GM10847 (cell line): ENCODE measurements around the gene RAB27B.

Source experiments
- POLR2A ChIP-seq: IDR thresholded peaks from 2 replicates; pipeline ENCODE4 v1.6.1; 2011; ENCODE audit not compliant: insufficient read length; ENCODE audit errors: extremely low read depth

RAB27B gene

GRCh38 chr18:54910161-54910919 lies 82.1 kb downstream of the RAB27B start:
- no peak for TF ChIP-seq POLR2A

- no peak for TF ChIP-seq POLR2A
These were observed 83.3 kb downstream of the RAB27B start for GRCh38 chr18:54911551-54911950.

- no peak for TF ChIP-seq POLR2A
These were observed 86.5 kb downstream of the RAB27B start for GRCh38 chr18:54914816-54915215.

- no peak for TF ChIP-seq POLR2A
These were observed 88.2 kb downstream of the RAB27B start for GRCh38 chr18:54916507-54916906.

GRCh38 chr18:54918060-54918459 lies 89.8 kb downstream of the RAB27B start:
- TF ChIP-seq POLR2A = no peak

GRCh38 chr18:54919412-54919811 lies 91.1 kb downstream of the RAB27B start:
- no peak for TF ChIP-seq POLR2A

GRCh38 chr18:54923339-54923956 lies 95.2 kb downstream of the RAB27B start:
- no peak for TF ChIP-seq POLR2A

GRCh38 chr18:54924948-54925347 lies 96.7 kb downstream of the RAB27B start:
- no peak for TF ChIP-seq POLR2A

GRCh38 chr18:54926593-54927325 lies 98.5 kb downstream of the RAB27B start:
- TF ChIP-seq POLR2A = no peak

GRCh38 chr18:54928236-54928635 lies 100.0 kb downstream of the RAB27B start:
- TF ChIP-seq POLR2A = no peak

- no peak for TF ChIP-seq POLR2A
These were observed 102.9 kb downstream of the RAB27B start for GRCh38 chr18:54931152-54931551.

- TF ChIP-seq POLR2A = no peak
These were observed 104.2 kb downstream of the RAB27B start for GRCh38 chr18:54932472-54932871.

GRCh38 chr18:54938506-54938905 lies 110.2 kb downstream of the RAB27B start:
- TF ChIP-seq POLR2A = no peak

- TF ChIP-seq POLR2A = no peak
These were observed 111.2 kb downstream of the RAB27B start for GRCh38 chr18:54939361-54939917.

- no peak for TF ChIP-seq POLR2A
These were observed 113.9 kb downstream of the RAB27B start for GRCh38 chr18:54942144-54942543.

- no peak for TF ChIP-seq POLR2A
These were observed 114.3 kb downstream of the RAB27B start for GRCh38 chr18:54942569-54942968.
